GM12874 (cell line): Measurements from ENCODE around the gene SPSB1.

Experiments used
- CTCF ChIP-seq: IDR thresholded peaks from 2 replicates; pipeline ENCODE4 v1.5.1; 2011; ENCODE audit warnings: low read depth, mild to moderate bottlenecking, control low read depth, low read length, moderate library complexity; ENCODE audit not compliant: insufficient read depth

SPSB1 gene

DNA sequence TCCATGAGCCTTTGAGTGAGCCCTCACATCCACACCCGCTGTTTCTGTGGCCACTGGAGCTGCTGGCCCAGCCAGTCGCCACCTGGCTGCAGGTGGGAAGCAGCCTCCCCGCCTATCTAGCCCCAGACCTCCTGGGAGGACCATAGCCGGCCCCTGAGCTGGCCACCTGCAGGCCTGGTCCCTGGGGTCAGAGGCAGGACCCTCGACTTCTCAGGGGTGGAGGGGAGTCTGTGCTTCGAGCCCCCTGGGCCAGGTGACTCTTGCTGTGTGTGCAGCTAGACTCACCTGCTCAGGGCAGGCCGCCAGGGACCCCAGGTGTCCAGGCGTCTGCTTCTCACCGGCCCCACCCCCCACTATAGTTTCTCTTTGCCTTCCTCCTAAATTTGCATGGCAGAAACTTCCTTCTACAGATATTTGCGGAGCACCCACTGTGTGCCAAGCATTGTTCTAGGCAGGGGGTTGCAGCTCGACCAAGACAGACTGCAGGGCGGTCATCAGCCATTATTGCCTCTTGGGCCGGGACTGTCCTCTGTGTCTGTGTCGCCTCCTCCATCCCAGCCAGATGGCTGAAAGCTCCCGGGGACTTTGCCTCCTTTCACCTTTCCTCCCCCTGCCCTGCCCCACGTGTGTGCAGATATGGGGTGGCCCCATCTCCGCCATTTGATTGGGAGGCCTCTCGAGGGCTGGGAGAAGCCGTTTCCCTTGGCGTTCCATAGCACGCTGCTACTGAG lies 27.3 kb downstream of the SPSB1 start:
- TF ChIP-seq CTCF: no peak

- TF ChIP-seq CTCF: no peak
These were observed 28.1 kb downstream of the SPSB1 start for GRCh38 chr1:9320520-9321479.

- no peak for TF ChIP-seq CTCF
These were observed 28.8 kb downstream of the SPSB1 start for GRCh38 chr1:9321480-9321849.

- TF ChIP-seq CTCF: no peak
These were observed 29.4 kb downstream of the SPSB1 start for GRCh38 chr1:9321986-9322660.

DNA sequence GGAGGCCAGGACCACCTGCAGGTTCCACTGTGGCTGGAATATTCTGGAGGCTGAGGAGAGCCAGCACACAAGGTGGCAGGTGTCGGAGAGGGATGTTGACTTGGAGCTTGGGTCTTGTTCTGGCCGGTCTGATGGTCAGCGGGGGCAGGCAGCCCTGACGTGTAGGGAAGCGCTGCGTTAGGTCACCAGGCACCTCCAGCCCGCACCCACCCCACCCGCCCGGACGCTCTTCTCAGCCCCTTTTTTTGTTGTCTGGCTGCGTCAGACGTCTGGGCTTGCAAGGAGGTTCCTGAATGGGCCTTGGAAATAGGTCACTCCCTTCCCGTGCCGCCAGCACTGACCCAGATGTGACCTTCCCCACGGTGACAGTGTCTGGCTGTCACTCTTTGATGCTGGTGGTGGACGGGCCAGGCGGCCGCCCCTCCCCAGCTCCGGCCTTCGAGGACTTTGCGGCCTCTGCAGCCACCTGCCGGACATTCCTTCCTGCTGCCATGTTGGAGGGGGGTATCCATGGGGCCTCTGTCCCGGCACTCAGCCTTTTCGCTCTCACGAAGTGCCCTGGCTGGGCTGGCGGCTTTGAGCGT lies 30.1 kb downstream of the SPSB1 start:
- no peak for TF ChIP-seq CTCF

DNA sequence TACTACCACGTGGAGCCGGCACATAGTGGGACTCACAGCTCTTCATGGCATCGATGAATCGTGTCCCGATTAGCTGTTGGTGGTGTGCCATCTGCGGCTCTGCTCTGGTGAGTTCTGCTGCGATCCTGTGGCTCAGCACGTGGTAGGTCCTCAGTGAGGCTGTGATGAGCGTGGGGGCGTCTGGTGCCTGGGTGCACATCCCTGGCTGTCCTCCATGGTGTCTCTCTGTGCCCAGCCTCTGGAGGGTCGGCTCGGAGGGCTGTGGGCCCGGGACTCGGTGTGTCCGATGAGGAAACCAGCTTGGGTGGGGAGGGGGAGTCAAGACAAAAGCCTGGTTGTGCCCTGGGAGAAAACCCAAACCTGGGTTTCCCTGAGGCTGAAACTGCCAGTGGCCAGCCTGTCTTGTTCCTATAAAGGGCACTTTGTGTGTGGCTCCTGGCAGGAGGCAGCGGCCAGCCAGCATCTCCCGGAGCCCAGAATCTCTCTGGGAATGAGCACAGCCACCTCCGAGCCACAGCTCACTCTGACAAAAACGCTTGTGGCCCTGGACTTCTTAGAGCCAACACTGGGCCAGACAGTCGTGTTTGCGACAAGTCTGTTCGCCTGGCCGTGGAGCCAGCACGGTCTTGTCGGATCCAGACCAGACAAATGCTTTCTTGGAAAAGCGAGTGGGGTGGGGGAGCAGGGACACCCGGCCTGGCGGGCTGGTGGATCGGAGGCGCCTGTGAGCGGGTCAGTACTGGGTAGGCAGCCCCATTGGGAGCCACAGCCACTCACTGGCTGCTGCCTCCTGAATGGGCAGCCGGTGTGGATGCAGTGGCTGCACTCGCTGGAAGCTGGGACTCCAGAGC lies 31.8 kb downstream of the SPSB1 start:
- no peak for TF ChIP-seq CTCF
